Esophagus mucosa (tissue), 1 donor: Measurements from ENCODE around the gene WDR83. TPM values are rescaled to one million over a fixed set of nuclear protein-coding genes. Genes with fewer than 3 reads are reported as not detected.

Source experiments
- ATAC-seq: fragments of 200-7000 bp; cut with Tn5 transposase; one replicate; pipeline ENCODE4 v1.9.1; 2020
- total RNA-seq: library from RNA; stranded (reverse); gene quantifications from one replicate; pipeline ENCODE4 v1.2.4, GENCODE V29; 2023
- donor health status: DM: yes; HTN: yes; CAD: no.

The WDR83 gene
- total RNA-seq, 1 donor from 2014 or later, result 4.0 TPM

DNA sequence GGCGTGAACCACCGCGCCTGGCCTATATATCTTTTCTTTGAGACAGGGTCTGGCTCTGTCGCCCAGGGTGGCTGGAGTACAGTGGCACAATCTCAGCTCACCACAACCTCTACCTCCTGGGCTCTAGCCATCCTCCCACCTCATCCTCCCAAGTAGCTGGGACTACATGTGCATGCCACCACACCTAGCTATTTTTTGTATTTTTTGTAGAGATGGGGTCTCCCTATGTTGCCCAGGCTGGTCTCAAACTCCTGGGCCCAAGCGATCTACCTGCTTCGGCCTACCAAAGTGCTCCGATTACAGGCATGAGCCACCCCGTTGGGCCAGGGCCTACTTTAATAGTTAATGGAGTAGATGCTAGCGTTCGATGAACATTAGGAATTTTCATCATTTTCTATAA is 53.7 kb downstream of the WDR83 start:
- ATAC-seq, result no peak

- ATAC-seq, result peak; percentile 2
These were observed 54.4 kb downstream of the WDR83 start for GRCh38 chr19:12720851-12721655.

DNA sequence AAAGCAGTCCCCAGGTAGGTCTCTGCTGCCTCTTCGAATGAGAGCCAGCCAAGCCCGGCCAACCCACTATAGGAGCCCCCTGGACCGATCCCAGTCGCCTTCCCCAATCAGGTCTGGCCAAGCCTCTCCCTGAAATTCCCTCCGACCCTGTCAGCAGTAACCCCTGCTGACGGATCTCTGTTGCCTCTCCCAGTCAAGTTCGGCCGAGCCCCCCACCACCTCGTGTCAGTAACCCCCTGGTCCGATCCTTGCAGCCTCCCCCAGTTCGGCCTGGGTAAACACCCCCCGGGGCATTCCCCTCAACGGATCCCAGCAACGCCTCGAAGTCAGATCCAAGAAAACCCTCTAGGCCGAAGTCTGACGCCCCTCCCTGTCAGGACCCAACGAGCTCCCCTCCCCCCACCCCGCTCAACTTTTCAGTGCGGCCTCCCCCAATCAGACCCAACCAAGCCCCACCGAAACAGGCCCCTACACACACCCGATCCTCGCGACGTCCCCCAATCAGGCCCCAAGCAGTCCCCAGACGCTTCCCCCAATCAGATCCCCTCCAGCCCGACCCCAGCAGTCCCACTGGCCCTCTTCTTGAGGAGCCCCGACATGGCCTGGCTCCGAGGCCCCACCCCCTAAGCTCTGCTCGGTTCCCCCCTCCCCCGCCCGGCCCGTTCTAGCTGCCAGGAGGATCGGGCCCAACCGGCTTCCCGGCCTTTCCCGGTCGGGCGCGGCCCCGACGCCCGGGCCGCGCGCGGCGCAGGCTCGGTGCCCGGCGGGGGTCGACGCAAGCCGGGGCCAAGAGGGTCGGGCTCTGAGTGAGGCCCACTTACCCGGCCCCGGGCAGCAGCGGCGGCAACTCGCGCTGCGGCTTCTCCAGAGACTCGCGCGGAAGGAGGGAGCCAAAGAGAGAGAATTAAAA is 55.3 kb downstream of the WDR83 start:
- peak; percentile 70 for ATAC-seq

DNA sequence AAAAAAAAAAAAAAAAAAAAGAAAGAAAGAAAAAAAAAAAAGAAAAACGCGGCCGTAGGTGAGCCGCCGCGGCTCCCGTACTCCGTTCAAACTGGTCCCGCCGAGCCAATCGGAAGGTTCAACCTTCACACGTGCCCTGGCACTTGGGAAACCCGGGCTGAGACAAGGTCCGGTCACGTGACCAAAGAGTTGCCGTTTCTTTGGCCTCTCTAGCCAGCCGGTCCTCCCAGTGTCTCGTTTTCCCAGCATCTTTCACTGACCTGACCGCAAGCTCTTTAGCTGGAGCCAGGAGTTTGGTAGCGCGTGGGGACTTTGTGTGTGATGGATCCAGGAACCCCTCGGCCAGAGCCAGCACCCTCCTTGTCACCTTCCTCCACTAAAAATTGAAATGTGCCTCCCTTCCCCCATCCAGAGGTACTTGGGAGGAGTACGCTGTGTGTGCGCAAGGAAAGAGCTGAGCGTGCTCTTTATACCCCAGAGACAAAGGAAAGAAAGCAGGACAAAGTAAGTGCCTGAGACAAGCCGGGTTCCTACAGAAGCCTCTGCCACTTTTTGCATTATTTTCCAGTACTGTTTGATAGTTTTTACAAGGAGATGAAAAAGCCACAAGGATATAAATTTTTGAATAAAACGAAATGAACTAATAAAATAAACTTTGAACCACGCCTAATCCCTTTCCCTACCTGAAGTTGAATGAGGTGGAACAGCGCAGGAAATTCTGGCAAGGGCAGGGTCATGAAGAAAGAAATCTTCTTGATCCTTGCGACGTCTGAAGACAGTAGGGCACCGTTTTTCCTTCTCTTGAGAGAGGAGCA is 56.2 kb downstream of the WDR83 start:
- ATAC-seq, result peak; percentile 87

DNA sequence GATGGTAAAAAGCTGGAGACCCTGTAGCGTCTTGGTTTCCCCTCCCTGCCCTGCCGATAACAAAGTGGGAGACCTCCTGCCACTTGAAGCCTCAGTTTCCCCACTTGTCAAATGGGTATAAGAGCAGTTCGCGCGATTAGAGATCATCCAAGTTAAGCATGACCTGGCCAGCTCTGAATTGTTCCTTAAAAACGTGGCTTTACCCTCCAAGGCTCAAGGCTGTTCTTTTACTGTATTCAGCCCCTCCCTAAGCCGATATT is 56.7 kb downstream of the WDR83 start:
- ATAC-seq, result no peak

GRCh38 chr19:12723641-12724426 is 57.2 kb downstream of the WDR83 start, which contains the start of gene TNPO2:
Gene TNPO2 (minus strand): TSS chr19:12723932. CDS start chr19:12720977, 2,955 bp downstream.
- ATAC-seq, result peak; percentile 1

Other genes with a start within 250 kb of the WDR83 start
- 3.4 TPM for gene ZNF443, start 225.8 kb upstream of the WDR83 start, total RNA-seq
- gene ZNF709, start 182.0 kb upstream of the WDR83 start, total RNA-seq, result 0.52 TPM
- gene ZNF564, start 115.3 kb upstream of the WDR83 start, total RNA-seq, result 4.1 TPM
- gene ZNF490, start 56.0 kb upstream of the WDR83 start, total RNA-seq, result 5.2 TPM
- 14.7 TPM for gene ZNF791, start 55.9 kb upstream of the WDR83 start, total RNA-seq
- 29.0 TPM for gene MAN2B1, start 65 bp upstream of the WDR83 start, total RNA-seq
- 34.1 TPM for gene DHPS, start 15.1 kb downstream of the WDR83 start, total RNA-seq
- gene GNG14, start 21.2 kb downstream of the WDR83 start, total RNA-seq, result not detected
- 11.1 TPM for gene FBXW9, start 29.8 kb downstream of the WDR83 start, total RNA-seq
- 36.0 TPM for gene TNPO2, start 57.1 kb downstream of the WDR83 start, total RNA-seq
- gene TRIR, start 67.9 kb downstream of the WDR83 start, total RNA-seq, result 122 TPM
- 60.9 TPM for gene GET3, start 70.7 kb downstream of the WDR83 start, total RNA-seq
- gene BEST2, start 85.0 kb downstream of the WDR83 start, total RNA-seq, result not detected
- gene HOOK2, start 108.7 kb downstream of the WDR83 start, total RNA-seq, result 38.2 TPM
- gene JUNB, start 124.7 kb downstream of the WDR83 start, total RNA-seq, result 267 TPM
- gene PRDX2, start 135.0 kb downstream of the WDR83 start, total RNA-seq, result 304 TPM
- gene THSD8, start 135.3 kb downstream of the WDR83 start, total RNA-seq, result 9.7 TPM
- 20.0 TPM for gene RNASEH2A, start 139.8 kb downstream of the WDR83 start, total RNA-seq
- not detected for gene RTBDN, start 167.8 kb downstream of the WDR83 start, total RNA-seq
- gene MAST1, start 171.7 kb downstream of the WDR83 start, total RNA-seq, result not detected
- 22.5 TPM for gene DNASE2, start 214.6 kb downstream of the WDR83 start, total RNA-seq
- not detected for gene KLF1, start 220.4 kb downstream of the WDR83 start, total RNA-seq
- gene GCDH, start 224.4 kb downstream of the WDR83 start, total RNA-seq, result 16.1 TPM